ENCODE results near the gene SLC35G4. TPM values are rescaled to one million over a fixed set of nuclear protein-coding genes. Genes with fewer than 3 reads are reported as not detected.

The SLC35G4 gene
- total RNA-seq, 2 experiments from 2014 or later = not detected

DNA sequence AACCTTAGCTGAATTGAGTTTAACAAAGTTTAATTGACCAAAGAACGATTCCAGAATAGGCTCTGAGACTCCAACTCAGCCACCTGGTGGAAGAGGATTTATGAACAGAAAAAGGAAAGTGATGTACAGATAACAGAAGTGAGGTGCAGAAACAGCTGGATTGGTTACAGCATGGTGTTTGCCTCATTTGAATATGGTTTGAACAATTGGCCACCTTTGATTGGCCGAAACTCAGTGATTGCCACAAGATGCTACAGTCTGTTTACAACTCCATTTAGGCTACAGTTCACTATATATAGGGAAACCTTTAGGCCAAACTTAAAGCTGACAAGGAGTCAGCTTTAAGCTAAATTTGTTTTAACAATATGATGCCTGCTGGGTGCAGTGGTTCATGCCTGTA lies 28.1 kb upstream of the SLC35G4 start:
- Histone ChIP-seq H3K9me3 (ENCODE audit: low read length) (no peaks in the 10 kb centered on the region), H3K4me2 (ENCODE audit: low read length) (no peak overlapping the region), H3K4me1 (ENCODE audit: insufficient read depth, low read length, poor library complexity, severe bottlenecking) (no peaks in the 10 kb centered on the region), H3K79me2 (ENCODE audit: insufficient read depth, low read depth, low read length) (no peaks in the 10 kb centered on the region), H3K27ac (ENCODE audit: low read depth, low read length, poor library complexity, severe bottlenecking) (no peak overlapping the region), H3K9me2 (ENCODE audit: insufficient read depth, low read length) (no peaks in the 10 kb centered on the region), H3K36me3 (ENCODE audit: insufficient read depth, low read length) (no peaks in the 10 kb centered on the region), H2AFZ (ENCODE audit: low read length) (no peak overlapping the region), H4K20me1 (ENCODE audit: insufficient read depth, low read length) (no peaks in the 10 kb centered on the region), H3K4me3 (ENCODE audit: low read depth, low read length, poor library complexity, severe bottlenecking) (no peak overlapping the region)
- no peak for DNase-seq (ENCODE audit: low spot score)
- no TSS peak for BruUV-seq (replicated peaks)
- ChIA-PET CTCF (ENCODE audit: unreplicated experiment) (interaction anchor here (0.6 kb wide), 1 partner anchor 139 kb away, joined by 3 read pairs; no protein-coding TSS in a partner anchor), POLR2A (no interaction called here)
- TF ChIP-seq, protein P1, sequence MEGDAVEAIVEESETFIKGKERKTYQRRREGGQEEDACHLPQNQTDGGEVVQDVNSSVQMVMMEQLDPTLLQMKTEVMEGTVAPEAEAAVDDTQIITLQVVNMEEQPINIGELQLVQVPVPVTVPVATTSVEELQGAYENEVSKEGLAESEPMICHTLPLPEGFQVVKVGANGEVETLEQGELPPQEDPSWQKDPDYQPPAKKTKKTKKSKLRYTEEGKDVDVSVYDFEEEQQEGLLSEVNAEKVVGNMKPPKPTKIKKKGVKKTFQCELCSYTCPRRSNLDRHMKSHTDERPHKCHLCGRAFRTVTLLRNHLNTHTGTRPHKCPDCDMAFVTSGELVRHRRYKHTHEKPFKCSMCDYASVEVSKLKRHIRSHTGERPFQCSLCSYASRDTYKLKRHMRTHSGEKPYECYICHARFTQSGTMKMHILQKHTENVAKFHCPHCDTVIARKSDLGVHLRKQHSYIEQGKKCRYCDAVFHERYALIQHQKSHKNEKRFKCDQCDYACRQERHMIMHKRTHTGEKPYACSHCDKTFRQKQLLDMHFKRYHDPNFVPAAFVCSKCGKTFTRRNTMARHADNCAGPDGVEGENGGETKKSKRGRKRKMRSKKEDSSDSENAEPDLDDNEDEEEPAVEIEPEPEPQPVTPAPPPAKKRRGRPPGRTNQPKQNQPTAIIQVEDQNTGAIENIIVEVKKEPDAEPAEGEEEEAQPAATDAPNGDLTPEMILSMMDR (conservative IDR thresholded peaks at IDR 0.05; ENCODE audit: low read length) = no peak
- no peak for TF ChIP-seq EZH2phosphoT487 (IDR thresholded peaks at IDR 0.05; ENCODE audit: borderline replicate concordance, low read depth, low read length)
- intact Hi-C loops (cut with micrococcal nuclease; ENCODE audit: unreplicated experiment) = no loop called here

DNA sequence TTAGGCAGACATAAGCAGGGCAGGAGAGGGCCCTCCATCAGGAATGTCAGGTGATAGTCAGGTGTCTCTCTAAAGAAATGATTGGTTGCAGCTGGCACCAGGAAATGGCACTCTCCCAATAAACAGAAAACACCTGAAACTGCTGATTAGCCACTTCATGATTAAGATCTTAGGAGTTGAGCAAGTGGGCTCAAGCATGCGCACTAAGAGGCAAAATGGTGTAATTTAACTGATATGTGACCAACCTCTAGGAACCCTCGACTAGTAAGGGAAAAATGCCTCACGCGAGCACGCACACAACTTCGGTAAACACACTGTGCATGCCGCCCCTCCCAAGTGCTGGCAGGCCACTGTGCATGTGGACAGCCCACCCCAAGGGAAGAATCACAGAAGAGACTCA lies 23.8 kb upstream of the SLC35G4 start:
- H3K4me2 ChIP-seq (ENCODE audit: low read length) = no peak overlapping the region
- H2AFZ ChIP-seq (ENCODE audit: low read length) = no peak overlapping the region
- H3K4me1 ChIP-seq (ENCODE audit: insufficient read depth, low read length, poor library complexity, severe bottlenecking) = no peaks in the 10 kb centered on the region
- no peaks in the 10 kb centered on the region for H3K9me3 ChIP-seq (ENCODE audit: low read length)
- H3K9me2 ChIP-seq (ENCODE audit: insufficient read depth, low read length) = no peaks in the 10 kb centered on the region
- CTCF ChIA-PET (ENCODE audit: unreplicated experiment) = no interaction called here
- no peaks in the 10 kb centered on the region for H3K36me3 ChIP-seq (ENCODE audit: insufficient read depth, low read length)
- H3K4me3 ChIP-seq (ENCODE audit: low read depth, low read length, poor library complexity, severe bottlenecking) = no peak overlapping the region
- no peaks in the 10 kb centered on the region for H3K79me2 ChIP-seq (ENCODE audit: insufficient read depth, low read depth, low read length)
- H3K27ac ChIP-seq (ENCODE audit: low read depth, low read length, poor library complexity, severe bottlenecking) = no peak overlapping the region
- POLR2A ChIA-PET = no interaction called here
- intact Hi-C loops (cut with micrococcal nuclease; ENCODE audit: unreplicated experiment) = no loop called here
- H4K20me1 ChIP-seq (ENCODE audit: insufficient read depth, low read length) = no peaks in the 10 kb centered on the region
- TF ChIP-seq EZH2phosphoT487 (IDR thresholded peaks at IDR 0.05; ENCODE audit: borderline replicate concordance, low read depth, low read length) = no peak
- TF ChIP-seq, protein P1 (conservative IDR thresholded peaks at IDR 0.05; ENCODE audit: low read length) = no peak
- BruUV-seq (replicated peaks) = no TSS peak
- DNase-seq (ENCODE audit: low spot score) = no peak

DNA sequence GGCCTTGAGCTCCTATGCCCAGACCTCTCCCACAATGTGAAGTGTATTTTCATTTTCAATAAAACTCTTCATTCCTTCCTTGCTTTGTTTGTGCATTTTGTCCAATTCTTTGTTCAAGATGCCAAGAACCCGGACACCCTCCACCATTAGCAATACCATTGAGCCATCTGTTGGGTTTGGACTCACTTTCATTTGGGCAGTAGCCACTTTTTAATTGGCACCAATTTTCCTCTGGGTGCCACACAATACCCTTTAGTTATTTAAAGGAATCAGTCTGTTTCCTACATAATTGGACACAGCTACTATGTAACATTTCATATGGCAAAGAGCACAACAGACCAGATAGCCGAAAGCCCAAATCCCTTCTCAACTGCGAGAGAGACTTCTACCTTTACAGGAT lies 22.5 kb upstream of the SLC35G4 start:
- intact Hi-C loops (cut with micrococcal nuclease; ENCODE audit: unreplicated experiment) = no loop called here
- TF ChIP-seq EZH2phosphoT487 (IDR thresholded peaks at IDR 0.05; ENCODE audit: borderline replicate concordance, low read depth, low read length) = no peak
- TF ChIP-seq, protein P1 (conservative IDR thresholded peaks at IDR 0.05; ENCODE audit: low read length) = no peak
- no peak for DNase-seq (ENCODE audit: low spot score)
- Histone ChIP-seq H4K20me1 (ENCODE audit: insufficient read depth, low read length) (no peaks in the 10 kb centered on the region), H3K79me2 (ENCODE audit: insufficient read depth, low read depth, low read length) (no peaks in the 10 kb centered on the region), H2AFZ (ENCODE audit: low read length) (no peak overlapping the region), H3K36me3 (ENCODE audit: insufficient read depth, low read length) (no peaks in the 10 kb centered on the region), H3K4me2 (ENCODE audit: low read length) (no peak overlapping the region), H3K9me3 (ENCODE audit: low read length) (no peaks in the 10 kb centered on the region), H3K27ac (ENCODE audit: low read depth, low read length, poor library complexity, severe bottlenecking) (no peak overlapping the region), H3K9me2 (ENCODE audit: insufficient read depth, low read length) (no peaks in the 10 kb centered on the region), H3K4me1 (ENCODE audit: insufficient read depth, low read length, poor library complexity, severe bottlenecking) (no peaks in the 10 kb centered on the region), H3K4me3 (ENCODE audit: low read depth, low read length, poor library complexity, severe bottlenecking) (no peak overlapping the region)
- BruUV-seq (replicated peaks) = no TSS peak
- CTCF ChIA-PET (ENCODE audit: unreplicated experiment) = no interaction called here
- POLR2A ChIA-PET = no interaction called here

Data from OCI-LY7 (cell line).